AG04449 (cell line): ENCODE results near the gene ATP13A4.

Experiments
- CTCF ChIA-PET: fragments of 350-600 bp; formaldehyde crosslinking; extraction: SDS; loops from one replicate; lab custom pipeline; 2021; ENCODE audit warnings: antibody characterized with exemption; lab: Yijun Ruan, JAX
- POLR2A ChIA-PET: fragments of 400-600, 350-600 bp; formaldehyde crosslinking; extraction: SDS; loops from one replicate; lab custom pipeline; 2020; ENCODE audit warnings: antibody characterized with exemption, inconsistent platforms; lab: Yijun Ruan, JAX
- DNase-seq: peaks from one replicate; pipeline ENCODE4 v3.0.0-alpha.2; 2010; ENCODE audit warnings: low read depth, low spot score
- H3K4me3 ChIP-seq: 2 replicates; pipeline ENCODE4 v1.5.1; 2011; ENCODE audit warnings: low read depth, mild to moderate bottlenecking, control low read depth, low read length
- CTCF ChIP-seq: IDR thresholded peaks from one replicate; pipeline ENCODE4 v1.5.1; 2011; ENCODE audit warnings: mild to moderate bottlenecking, moderate library complexity, low read length, control low read depth, inconsistent platforms; ENCODE audit not compliant: insufficient read depth; ENCODE audit errors: missing control alignments

The ATP13A4 gene

GRCh38 chr3:193452338-193452737 lies 102.4 kb downstream of the ATP13A4 start:
- CTCF ChIA-PET = no interaction called here
- no peak for TF ChIP-seq CTCF
- POLR2A ChIA-PET = interaction anchor here (0.6 kb wide), 1 partner anchor 81 kb away, joined by 3 read pairs; no protein-coding TSS in a partner anchor
- no peak overlapping the region for H3K4me3 ChIP-seq
- DNase-seq = no peak

- DNase-seq = no peak
- CTCF ChIA-PET = no interaction called here
- no peak for TF ChIP-seq CTCF
- H3K4me3 ChIP-seq = no peak overlapping the region
- POLR2A ChIA-PET = interaction anchor here (0.6 kb wide), 1 partner anchor 81 kb away, joined by 3 read pairs; no protein-coding TSS in a partner anchor
Measured at GRCh38 chr3:193451902-193452301, 102.8 kb downstream of the ATP13A4 start.

DNA sequence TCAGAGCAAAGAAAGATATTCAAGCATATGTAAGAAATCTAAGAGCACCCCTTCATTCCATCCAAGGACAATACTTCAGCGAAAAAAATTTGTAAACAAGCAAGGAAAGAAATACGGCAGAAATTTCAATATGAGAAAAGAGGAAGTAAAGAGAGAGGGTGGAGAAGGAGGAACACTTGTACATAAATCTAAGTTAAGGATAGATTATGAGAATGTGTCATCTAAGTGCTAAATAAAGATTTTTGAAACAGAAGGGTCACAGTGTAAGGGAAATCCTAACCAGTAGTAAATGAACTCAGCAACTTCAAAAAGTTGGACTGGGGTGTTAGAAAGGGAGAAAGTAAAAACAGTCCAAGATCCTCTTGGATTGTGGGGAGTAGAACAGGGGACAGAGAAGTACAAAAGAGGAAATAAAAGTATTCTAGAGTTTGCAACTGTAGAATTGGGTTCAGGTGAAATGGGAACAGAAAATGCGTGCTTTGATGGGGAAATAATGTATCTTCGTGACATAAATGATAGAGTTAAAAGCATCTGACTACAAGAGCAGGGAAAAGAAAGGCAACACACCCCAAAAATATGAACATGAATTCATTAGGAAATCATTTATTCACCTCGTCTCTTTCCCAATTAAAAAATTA lies 107.6 kb downstream of the ATP13A4 start:
- H3K4me3 ChIP-seq = no peak overlapping the region
- DNase-seq = no peak
- ChIA-PET CTCF (no interaction called here), POLR2A (no interaction called here)
- no peak for TF ChIP-seq CTCF

DNA sequence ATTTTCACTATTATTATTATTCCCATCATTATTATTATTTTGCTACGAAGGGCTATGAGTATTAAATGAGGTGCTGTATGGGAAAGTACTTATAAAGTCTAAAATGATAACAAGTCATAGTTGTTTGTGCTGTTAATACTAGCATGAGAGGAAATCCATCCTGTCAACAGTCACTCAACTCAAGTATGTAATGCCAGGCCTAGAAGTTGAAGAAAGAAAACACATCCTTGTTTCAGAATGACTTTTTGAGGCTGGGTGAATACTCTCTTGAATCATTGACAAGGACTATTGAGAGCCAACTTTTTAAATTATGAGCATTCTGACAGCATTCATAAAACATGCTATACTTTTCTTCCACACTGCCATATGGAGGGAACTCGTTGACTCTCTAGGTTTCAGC lies 115.3 kb downstream of the ATP13A4 start:
- POLR2A ChIA-PET = no interaction called here
- no peak for TF ChIP-seq CTCF
- no peak for DNase-seq
- CTCF ChIA-PET = no interaction called here
- H3K4me3 ChIP-seq = no peak overlapping the region

DNA sequence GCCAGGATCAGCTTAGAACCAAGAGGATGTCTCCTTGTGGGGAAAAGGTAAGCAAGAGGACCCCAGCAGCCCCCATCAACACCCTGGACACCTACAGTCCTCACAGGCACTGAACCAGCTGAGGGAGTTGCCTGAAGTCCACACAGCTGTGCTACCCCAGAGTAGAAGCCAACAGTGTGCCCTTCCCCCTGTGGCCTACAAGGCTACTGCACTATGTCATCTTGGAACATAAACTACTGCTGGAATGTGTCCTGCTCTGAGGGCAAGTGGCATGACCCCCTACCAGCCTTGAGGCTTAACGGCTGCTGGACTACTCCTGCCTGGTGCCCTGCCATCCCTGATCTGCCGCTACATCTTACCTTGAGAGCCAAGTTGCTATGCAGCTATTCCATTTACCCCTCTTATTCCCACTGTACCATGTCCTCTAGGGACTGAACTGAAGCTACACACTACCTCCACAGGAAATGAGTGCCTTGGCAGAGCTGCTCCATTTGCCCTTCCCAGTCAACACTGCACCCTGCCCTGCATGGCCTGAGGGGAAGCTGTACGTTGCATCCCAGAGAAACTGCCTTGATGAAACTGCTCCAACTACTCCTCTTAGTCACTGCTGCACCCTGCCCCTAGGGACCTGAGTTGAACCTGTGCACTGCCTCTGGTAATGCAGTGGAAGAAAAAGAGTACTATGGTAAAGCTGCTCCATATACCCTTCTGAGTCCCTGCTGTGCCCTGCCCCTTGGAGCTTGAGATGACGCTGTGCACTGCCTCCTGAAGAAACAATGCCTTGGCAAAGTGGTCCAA lies 135.9 kb downstream of the ATP13A4 start:
- CTCF ChIA-PET = no interaction called here
- TF ChIP-seq CTCF = no peak
- DNase-seq = no peak
- no peak overlapping the region for H3K4me3 ChIP-seq
- POLR2A ChIA-PET = no interaction called here

GRCh38 chr3:193416629-193417028 lies 138.1 kb downstream of the ATP13A4 start:
- POLR2A ChIA-PET = no interaction called here
- no peak for DNase-seq
- H3K4me3 ChIP-seq = no peak overlapping the region
- no peak for TF ChIP-seq CTCF
- CTCF ChIA-PET = no interaction called here
